ENCODE measurements around the gene NLRC3. TPM values are rescaled to one million over a fixed set of nuclear protein-coding genes. Genes with fewer than 3 reads are reported as not detected.

The NLRC3 gene
- total RNA-seq, 6 experiments from 2014 or later: 0.53 to 1.2 (median 0.64) TPM

DNA sequence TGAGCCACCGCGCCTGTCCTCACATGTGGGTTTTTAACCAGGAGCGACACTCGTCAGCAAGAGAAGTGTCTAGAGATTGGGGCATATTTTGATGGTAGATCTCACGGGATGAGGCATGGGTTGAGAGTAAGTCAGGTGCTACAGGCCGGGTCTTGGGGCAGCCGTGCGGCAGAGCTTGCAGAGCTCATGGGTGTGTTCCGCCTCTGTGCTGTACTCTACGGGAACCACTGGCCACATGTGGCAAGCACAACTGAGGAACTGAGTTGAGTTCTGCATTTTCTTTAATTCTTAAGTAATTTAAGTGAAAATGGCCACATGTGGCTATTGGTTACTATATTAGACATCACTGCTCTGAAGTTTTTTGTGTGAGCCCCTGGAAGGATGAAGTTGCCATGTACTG, 66.8 kb downstream of the NLRC3 start:
- Histone ChIP-seq H3K4me1 (no peaks in the 10 kb centered on the region), H3K36me3 (peaks cover 0 to 45% (median 5%) of the 10 kb centered on the region in 4 donors), H3K4me3 (no peak overlapping the region), H3K27ac (no peak overlapping the region), H3K27me3 (no peaks in the 10 kb centered on the region), H3K9me3 (no peaks in the 10 kb centered on the region)
- ATAC-seq: no peak
- WGBS (ENCODE audit: insufficient coverage, low coverage, low lambda C conversion rate, missing lambda C conversion rate): 100% methylated on average over 1 of the region's 10 CpGs
- no peak for DNase-seq
- intact Hi-C loops (cut with DNase I): no loop called here
- TF ChIP-seq POLR2A (IDR thresholded peaks at IDR 0.05): no peak
- TF ChIP-seq, protein P1, sequence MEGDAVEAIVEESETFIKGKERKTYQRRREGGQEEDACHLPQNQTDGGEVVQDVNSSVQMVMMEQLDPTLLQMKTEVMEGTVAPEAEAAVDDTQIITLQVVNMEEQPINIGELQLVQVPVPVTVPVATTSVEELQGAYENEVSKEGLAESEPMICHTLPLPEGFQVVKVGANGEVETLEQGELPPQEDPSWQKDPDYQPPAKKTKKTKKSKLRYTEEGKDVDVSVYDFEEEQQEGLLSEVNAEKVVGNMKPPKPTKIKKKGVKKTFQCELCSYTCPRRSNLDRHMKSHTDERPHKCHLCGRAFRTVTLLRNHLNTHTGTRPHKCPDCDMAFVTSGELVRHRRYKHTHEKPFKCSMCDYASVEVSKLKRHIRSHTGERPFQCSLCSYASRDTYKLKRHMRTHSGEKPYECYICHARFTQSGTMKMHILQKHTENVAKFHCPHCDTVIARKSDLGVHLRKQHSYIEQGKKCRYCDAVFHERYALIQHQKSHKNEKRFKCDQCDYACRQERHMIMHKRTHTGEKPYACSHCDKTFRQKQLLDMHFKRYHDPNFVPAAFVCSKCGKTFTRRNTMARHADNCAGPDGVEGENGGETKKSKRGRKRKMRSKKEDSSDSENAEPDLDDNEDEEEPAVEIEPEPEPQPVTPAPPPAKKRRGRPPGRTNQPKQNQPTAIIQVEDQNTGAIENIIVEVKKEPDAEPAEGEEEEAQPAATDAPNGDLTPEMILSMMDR (IDR thresholded peaks at IDR 0.05): no peak

DNA sequence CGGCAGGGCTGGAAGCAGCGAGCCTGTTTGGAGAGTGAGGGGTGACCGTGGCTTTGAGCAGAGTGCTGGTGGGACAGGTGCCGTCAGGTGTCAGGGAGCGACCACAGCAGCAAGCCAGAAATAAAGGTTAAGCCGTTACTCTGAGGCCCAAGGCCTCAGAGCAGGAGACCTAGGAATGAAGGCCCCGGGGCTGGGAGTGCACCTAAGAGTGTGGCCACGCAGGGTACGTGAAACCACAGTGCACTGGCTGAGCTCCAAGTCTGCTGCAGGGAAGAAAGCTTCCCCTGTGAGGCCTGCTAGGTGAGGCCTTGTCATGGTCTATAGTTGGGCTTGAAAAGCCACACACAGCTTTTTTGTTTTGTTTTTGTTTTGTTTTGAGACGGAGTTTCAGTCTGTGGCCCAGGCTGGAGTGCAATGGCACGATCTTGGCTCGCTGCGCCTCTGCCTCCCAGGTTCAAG, 67.7 kb downstream of the NLRC3 start:
- no peaks in the 10 kb centered on the region for H3K4me1 ChIP-seq
- no peaks in the 10 kb centered on the region for H3K9me3 ChIP-seq
- H3K4me3 ChIP-seq: no peak overlapping the region
- intact Hi-C loops (cut with DNase I): no loop called here
- ATAC-seq (peak in 2 of 4 donors; percentile 32 to 40), DNase-seq (peak in 1 of 3 donors; percentile 43)
- WGBS (ENCODE audit: insufficient coverage, low coverage, low lambda C conversion rate, missing lambda C conversion rate): 78% methylated on average over 9 of the region's 13 CpGs
- no peaks in the 10 kb centered on the region for H3K27me3 ChIP-seq
- H3K27ac ChIP-seq: no peak overlapping the region
- TF ChIP-seq POLR2A (IDR thresholded peaks at IDR 0.05): no peak
- TF ChIP-seq, protein P1 (IDR thresholded peaks at IDR 0.05): no peak
- H3K36me3 ChIP-seq: peaks cover 0 to 42% (median 5%) of the 10 kb centered on the region in 4 donors

DNA sequence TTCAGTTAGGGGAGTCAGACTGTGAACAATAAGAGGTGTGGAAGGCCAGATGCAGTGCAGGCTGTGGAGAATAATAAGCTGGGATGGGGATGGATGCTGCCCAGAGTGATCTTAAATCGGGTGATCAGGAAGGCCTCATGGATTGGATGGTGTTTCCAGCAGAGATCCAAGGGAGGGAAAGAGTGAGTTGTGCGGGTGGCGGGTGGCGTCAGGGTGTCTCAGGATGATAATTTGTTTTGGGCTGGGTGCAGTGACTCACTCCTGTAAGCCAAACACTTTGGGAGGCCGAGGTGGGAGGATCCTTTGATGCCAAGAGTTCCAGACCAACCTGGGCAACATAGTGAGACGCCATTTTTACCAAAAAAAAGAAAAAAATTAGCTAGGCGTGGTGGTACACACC, 68.5 kb downstream of the NLRC3 start:
- H3K27ac ChIP-seq: no peak overlapping the region
- H3K9me3 ChIP-seq: no peaks in the 10 kb centered on the region
- H3K4me3 ChIP-seq: no peak overlapping the region
- WGBS (ENCODE audit: insufficient coverage, low coverage, low lambda C conversion rate, missing lambda C conversion rate): 96% methylated on average over 7 of the region's 7 CpGs
- DNase-seq: peak in 1 of 3 donors; percentile 20
- no peaks in the 10 kb centered on the region for H3K4me1 ChIP-seq
- H3K36me3 ChIP-seq: peaks cover 0 to 34% (median 5%) of the 10 kb centered on the region in 4 donors
- ATAC-seq: no peak
- no peaks in the 10 kb centered on the region for H3K27me3 ChIP-seq
- TF ChIP-seq POLR2A (IDR thresholded peaks at IDR 0.05): no peak
- TF ChIP-seq, protein P1 (IDR thresholded peaks at IDR 0.05): no peak
- intact Hi-C loops (cut with DNase I): no loop called here

DNA sequence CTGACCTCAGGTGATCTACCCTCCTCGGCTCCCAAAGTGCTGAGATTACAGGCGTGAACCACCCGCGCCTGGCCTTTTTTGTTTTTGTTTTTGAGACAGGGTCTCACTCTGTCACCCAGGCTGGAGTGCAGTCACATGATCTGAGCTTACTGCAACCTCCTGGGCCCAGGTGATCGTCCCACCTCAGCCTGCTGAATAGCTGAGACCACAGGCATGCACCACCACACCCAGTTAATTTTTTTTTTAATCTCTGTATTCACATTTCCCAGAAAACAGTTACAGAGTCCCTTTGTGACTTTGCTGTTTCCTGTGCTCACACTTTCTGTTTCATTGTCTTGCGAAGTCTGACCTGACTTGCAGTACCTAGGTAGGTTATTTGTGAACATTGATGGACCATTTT, 73.7 kb downstream of the NLRC3 start:
- Histone ChIP-seq H3K4me3 (no peak overlapping the region), H3K36me3 (peaks cover 0 to 15% (median 3%) of the 10 kb centered on the region in 4 donors), H3K27ac (no peak overlapping the region), H3K9me3 (no peaks in the 10 kb centered on the region), H3K27me3 (no peaks in the 10 kb centered on the region), H3K4me1 (peaks cover 0 to 4% (median 0%) of the 10 kb centered on the region in 4 donors)
- 72% methylated on average over 6 of the region's 6 CpGs for WGBS (ENCODE audit: insufficient coverage, low coverage, low lambda C conversion rate, missing lambda C conversion rate)
- no peak for TF ChIP-seq POLR2A (IDR thresholded peaks at IDR 0.05)
- TF ChIP-seq, protein P1 (IDR thresholded peaks at IDR 0.05): no peak
- intact Hi-C loops (cut with DNase I): no loop called here
- ATAC-seq (no peak), DNase-seq (peak in 1 of 3 donors; percentile 41)

All from right lobe of liver (tissue), 6 donors.